Measurements from ENCODE around the gene CHST15.
"Not testable (repeated sequence)": the region's sequence is repeated elsewhere in the genome, so short reads cannot be mapped to it uniquely, and the experiment has no call there.

CHST15 gene

DNA sequence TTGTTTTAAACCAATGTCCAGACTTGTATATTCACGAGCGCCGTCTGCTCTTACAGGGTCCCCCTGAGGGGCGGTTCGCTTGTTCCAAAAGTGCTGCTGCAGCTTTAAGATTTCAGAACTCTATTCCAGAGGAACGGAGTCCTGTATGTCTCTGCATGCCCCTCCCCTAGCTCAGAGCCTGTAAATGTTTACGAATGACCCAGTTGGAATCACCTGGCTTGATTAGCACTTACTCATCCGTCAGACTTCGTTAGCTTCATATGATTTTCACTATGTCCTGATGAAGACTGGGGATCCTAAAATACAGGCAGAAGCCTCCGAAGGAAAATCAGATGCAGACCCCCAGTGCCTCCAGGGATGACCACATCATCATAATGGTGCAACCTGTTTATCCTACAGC lies 4.5 kb upstream of the CHST15 start:
- H3K9me3 ChIP-seq (ENCODE audit: control insufficient read depth, low read length): peaks cover 7% of the 10 kb centered on the region
- no peaks in the 10 kb centered on the region for H3K4me1 ChIP-seq (ENCODE audit: control insufficient read depth, insufficient read depth, low read length, poor library complexity, severe bottlenecking)
- 70 to 78% methylated on average over 10 of the region's 10 CpGs for WGBS, 2 experiments (ENCODE audit: insufficient coverage in 2 of 2)
- H3K4me3 ChIP-seq (ENCODE audit: extremely low read depth, insufficient read depth, low read length, poor library complexity, severe bottlenecking): no peak overlapping the region
- no peak overlapping the region for H3K27ac ChIP-seq (ENCODE audit: low read depth, low read length, severe bottlenecking)
- H3K36me3 ChIP-seq (ENCODE audit: control insufficient read depth, insufficient read depth, low read length): no peaks in the 10 kb centered on the region

DNA sequence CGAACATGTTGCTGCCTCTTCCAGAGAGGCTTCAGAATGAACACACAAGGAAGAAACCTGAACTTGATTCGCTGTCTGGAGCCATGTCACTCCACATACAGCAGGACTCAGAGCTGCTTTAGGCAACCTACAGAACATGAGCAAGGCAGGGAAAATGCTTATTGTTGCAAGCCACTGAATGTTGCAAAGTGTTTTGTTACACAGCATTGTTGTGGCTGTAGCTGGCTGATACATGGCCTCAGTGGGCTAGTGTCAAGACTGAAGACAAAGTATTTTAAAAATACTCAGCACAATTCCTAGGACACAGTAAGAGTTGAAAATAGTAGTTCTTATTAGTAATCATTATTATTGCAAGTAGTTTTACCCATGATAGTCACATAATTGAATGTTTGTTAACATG lies 3.1 kb upstream of the CHST15 start:
- Histone ChIP-seq H3K36me3 (ENCODE audit: control insufficient read depth, insufficient read depth, low read length) (no peaks in the 10 kb centered on the region), H3K9me3 (ENCODE audit: control insufficient read depth, low read length) (peaks cover 7% of the 10 kb centered on the region), H3K4me1 (ENCODE audit: control insufficient read depth, insufficient read depth, low read length, poor library complexity, severe bottlenecking) (no peaks in the 10 kb centered on the region), H3K27ac (ENCODE audit: low read depth, low read length, severe bottlenecking) (no peak overlapping the region), H3K4me3 (ENCODE audit: extremely low read depth, insufficient read depth, low read length, poor library complexity, severe bottlenecking) (no peak overlapping the region)
- 98 to 100% methylated on average over 2 of the region's 2 CpGs for WGBS, 2 experiments (ENCODE audit: insufficient coverage in 2 of 2)

DNA sequence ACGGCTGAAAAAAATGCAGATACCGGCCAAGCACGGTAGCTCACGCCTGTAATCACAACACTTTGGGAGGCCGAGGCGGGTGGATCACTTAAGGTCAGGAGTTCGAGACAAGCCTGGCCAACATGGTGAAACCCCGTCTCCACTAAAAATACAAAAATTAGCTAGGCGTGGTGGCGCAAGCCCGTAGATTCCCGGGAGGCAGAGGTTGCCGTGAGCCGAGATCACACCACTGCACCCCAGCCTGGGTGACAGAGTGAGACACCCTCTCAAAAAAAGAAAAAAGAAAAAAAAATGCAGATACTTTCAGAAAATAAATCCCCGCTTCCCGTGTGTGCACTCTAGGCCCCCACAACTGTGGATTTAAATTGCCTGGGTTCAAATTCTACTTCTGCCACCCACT lies 2.4 kb upstream of the CHST15 start:
- not testable (repeated sequence) for H3K27ac ChIP-seq (ENCODE audit: low read depth, low read length, severe bottlenecking); H3K9me3 ChIP-seq (ENCODE audit: control insufficient read depth, low read length); H3K36me3 ChIP-seq (ENCODE audit: control insufficient read depth, insufficient read depth, low read length); H3K4me3 ChIP-seq (ENCODE audit: extremely low read depth, insufficient read depth, low read length, poor library complexity, severe bottlenecking); H3K4me1 ChIP-seq (ENCODE audit: control insufficient read depth, insufficient read depth, low read length, poor library complexity, severe bottlenecking)
- WGBS, 2 experiments (ENCODE audit: insufficient coverage in 2 of 2): 85 to 89% methylated on average over 14 to 16 of the region's 16 CpGs

DNA sequence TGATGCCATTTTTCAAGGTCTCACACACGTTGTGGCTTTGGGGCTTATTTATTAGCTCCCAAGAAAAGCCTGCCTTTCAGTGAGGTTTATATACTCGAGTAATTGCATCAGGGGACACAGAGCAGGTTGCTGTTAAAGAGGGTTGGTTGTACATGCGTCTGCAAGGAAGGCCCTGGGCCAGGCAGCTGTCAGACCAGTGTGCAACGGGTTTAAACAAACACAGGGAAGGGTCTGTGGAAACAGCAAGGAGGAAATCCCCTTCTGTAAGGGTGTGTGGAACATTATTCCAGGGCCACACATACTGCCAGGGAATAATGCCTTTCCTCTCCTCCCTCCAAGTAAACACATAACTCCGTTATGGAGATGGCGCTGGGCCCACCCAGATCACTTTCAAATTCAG lies 1.7 kb upstream of the CHST15 start:
- Histone ChIP-seq H3K4me1 (ENCODE audit: control insufficient read depth, insufficient read depth, low read length, poor library complexity, severe bottlenecking) (no peaks in the 10 kb centered on the region), H3K4me3 (ENCODE audit: extremely low read depth, insufficient read depth, low read length, poor library complexity, severe bottlenecking) (no peak overlapping the region), H3K36me3 (ENCODE audit: control insufficient read depth, insufficient read depth, low read length) (no peaks in the 10 kb centered on the region), H3K9me3 (ENCODE audit: control insufficient read depth, low read length) (peaks cover 7% of the 10 kb centered on the region), H3K27ac (ENCODE audit: low read depth, low read length, severe bottlenecking) (no peak overlapping the region)
- WGBS, 2 experiments (ENCODE audit: insufficient coverage in 2 of 2): 75 to 78% methylated on average over 6 of the region's 6 CpGs

GRCh38 chr10:124094419-124094785 lies 1.0 kb upstream of the CHST15 start:
- Histone ChIP-seq H3K9me3 (ENCODE audit: control insufficient read depth, low read length) (peaks cover 7% of the 10 kb centered on the region), H3K36me3 (ENCODE audit: control insufficient read depth, insufficient read depth, low read length) (no peaks in the 10 kb centered on the region), H3K4me3 (ENCODE audit: extremely low read depth, insufficient read depth, low read length, poor library complexity, severe bottlenecking) (no peak overlapping the region), H3K4me1 (ENCODE audit: control insufficient read depth, insufficient read depth, low read length, poor library complexity, severe bottlenecking) (no peaks in the 10 kb centered on the region), H3K27ac (ENCODE audit: low read depth, low read length, severe bottlenecking) (no peak overlapping the region)
- WGBS, 2 experiments (ENCODE audit: insufficient coverage in 2 of 2): 63 to 68% methylated on average over 10 of the region's 11 CpGs

DNA sequence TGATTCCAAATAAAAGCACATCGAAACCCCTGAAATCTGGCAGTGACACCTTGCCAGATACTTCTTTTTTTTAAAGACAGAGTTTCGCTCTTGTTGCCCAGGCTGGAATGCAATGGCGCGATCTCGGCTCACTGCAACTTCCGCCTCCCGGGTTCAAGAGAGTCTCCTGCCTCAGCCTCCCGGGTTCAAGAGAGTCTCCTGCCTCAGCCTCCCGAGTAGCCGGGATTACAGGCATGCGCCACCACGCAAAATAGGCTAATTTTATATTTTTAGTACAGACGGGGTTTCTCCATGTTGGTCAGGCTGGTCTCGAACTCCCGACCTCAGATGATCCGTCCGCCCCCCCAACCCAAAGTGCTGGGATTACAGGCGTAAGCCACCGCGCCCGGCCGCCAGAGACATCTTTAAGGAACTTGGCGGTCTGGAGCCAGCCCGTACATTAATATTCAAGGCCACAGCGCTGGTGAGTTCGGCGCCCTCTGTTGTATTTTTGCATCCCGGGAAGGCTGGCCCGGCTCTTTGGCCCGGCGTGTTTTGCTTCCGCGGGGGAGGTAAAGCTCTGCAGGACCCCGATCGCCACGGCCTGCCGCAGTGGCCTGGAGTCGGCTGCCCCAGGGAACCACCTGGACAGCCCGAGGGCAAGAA lies 498 bp upstream of the CHST15 start:
- not testable (repeated sequence) for H3K27ac ChIP-seq (ENCODE audit: low read depth, low read length, severe bottlenecking)
- WGBS, 2 experiments (ENCODE audit: insufficient coverage in 2 of 2): 14 to 15% methylated on average over 37 to 39 of the region's 39 CpGs

DNA sequence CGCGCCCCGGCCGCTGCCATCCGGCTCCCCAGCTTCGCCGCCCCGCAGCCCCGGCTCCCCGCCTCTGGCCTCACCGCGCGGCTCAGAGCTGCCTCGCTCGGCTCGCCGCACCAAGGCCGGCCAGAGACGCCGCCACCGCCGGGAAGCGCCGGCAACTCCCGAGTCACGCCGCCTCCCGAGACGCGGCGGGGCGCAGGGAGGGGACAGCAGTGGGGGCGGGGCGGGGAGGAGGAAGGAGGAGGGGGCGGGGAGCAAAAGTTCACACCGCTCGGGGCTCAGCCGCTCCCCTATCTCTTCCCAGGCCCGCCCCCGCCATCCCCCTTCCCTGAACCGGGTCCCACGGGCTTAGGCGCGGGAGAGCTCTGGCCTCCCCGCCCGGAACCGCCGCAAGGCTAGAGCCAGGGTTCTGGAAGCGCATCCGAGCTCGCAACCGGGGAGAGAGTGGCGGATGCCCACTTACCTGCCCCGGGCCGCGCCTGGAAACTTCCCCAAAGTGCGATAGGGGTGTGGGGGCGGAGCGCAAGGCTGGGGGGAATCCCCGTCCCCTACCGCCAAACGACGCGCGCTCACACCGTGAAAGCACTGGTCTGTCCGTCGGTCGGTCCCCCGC lies 1.0 kb downstream of the CHST15 start:
- no peaks in the 10 kb centered on the region for H3K36me3 ChIP-seq (ENCODE audit: control insufficient read depth, insufficient read depth, low read length)
- H3K9me3 ChIP-seq (ENCODE audit: control insufficient read depth, low read length): peaks cover 7% of the 10 kb centered on the region
- H3K4me3 ChIP-seq (ENCODE audit: extremely low read depth, insufficient read depth, low read length, poor library complexity, severe bottlenecking): peak overlapping the region; percentile 60
- 0 to 1% methylated on average over 24 to 27 of the region's 70 CpGs for WGBS, 2 experiments (ENCODE audit: insufficient coverage in 2 of 2)
- no peaks in the 10 kb centered on the region for H3K4me1 ChIP-seq (ENCODE audit: control insufficient read depth, insufficient read depth, low read length, poor library complexity, severe bottlenecking)
- H3K27ac ChIP-seq (ENCODE audit: low read depth, low read length, severe bottlenecking): no peak overlapping the region

More for the DNA sequence above, 498 bp upstream of the CHST15 start:
- not testable (repeated sequence) for H3K9me3 ChIP-seq (ENCODE audit: control insufficient read depth, low read length); H3K36me3 ChIP-seq (ENCODE audit: control insufficient read depth, insufficient read depth, low read length); H3K4me1 ChIP-seq (ENCODE audit: control insufficient read depth, insufficient read depth, low read length, poor library complexity, severe bottlenecking)
- H3K4me3 ChIP-seq (ENCODE audit: extremely low read depth, insufficient read depth, low read length, poor library complexity, severe bottlenecking): peak overlapping the region; percentile 60

DNA sequence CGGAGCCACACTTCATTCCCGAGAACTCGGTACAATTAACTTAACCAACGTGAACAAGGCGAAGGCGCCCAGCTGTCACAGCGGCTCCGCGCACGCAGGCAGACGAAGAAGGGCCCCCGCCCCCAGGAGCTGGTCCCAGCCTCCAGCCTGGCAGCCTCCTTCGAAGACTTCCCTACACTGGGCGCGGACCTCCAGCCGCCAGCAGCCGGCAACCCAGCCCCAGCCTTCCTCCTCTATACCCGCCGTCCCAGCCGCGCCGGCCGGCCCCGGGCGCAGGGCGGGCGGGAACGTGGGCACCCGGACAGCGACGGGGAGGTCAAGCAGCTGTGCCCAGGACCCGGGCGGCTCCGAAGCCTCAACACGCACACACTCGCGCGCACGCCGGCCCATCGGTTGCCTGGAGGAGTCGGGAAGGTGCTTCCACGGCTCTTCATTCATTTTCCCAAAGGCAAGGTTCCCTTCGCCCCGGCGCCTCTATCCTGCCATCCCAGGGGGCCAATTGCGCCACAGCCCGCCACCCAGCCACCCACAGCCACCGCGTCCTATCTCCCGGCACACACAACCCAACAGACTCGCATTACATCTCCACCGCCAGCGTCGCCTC lies 1.6 kb downstream of the CHST15 start:
- Histone ChIP-seq H3K9me3 (ENCODE audit: control insufficient read depth, low read length) (peaks cover 7% of the 10 kb centered on the region), H3K27ac (ENCODE audit: low read depth, low read length, severe bottlenecking) (no peak overlapping the region)
- 2 to 3% methylated on average over 45 to 47 of the region's 55 CpGs for WGBS, 2 experiments (ENCODE audit: insufficient coverage in 2 of 2)

DNA sequence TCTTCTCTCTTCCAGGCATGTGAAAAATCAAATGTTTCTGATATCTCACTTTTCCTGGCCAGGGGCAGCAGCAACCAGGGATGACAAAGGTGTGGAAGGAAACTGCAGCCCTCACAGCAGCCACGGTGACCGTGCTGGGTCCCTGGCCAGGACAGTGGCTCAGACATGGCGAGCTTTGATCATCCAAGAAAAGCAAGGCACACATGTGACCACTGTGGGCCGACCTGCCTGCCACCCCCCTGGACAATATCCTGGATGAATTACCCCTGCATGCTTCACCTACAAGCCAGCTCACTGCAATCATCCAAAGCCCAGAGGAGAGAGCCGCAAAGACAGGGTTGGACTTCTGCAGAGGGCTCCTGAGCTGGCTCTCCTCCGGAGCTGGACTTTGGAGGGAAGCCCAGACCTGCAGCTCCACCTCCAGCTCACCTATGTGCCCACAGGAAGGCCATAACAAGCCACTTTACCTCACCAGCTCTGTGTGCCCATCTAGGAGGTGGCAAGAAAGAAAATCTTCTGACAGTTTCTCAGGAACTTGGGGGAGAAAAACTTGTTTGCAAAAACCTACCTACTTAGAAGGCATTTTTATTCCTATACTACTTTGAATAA lies 2.7 kb downstream of the CHST15 start:
- H3K9me3 ChIP-seq (ENCODE audit: control insufficient read depth, low read length): no peaks in the 10 kb centered on the region
- H3K4me3 ChIP-seq (ENCODE audit: extremely low read depth, insufficient read depth, low read length, poor library complexity, severe bottlenecking): no peak overlapping the region
- H3K36me3 ChIP-seq (ENCODE audit: control insufficient read depth, insufficient read depth, low read length): no peaks in the 10 kb centered on the region
- H3K27ac ChIP-seq (ENCODE audit: low read depth, low read length, severe bottlenecking): no peak overlapping the region
- WGBS, 2 experiments (ENCODE audit: insufficient coverage in 2 of 2): 86 to 95% methylated on average over 4 to 5 of the region's 6 CpGs
- H3K4me1 ChIP-seq (ENCODE audit: control insufficient read depth, insufficient read depth, low read length, poor library complexity, severe bottlenecking): no peaks in the 10 kb centered on the region

More for the DNA sequence above, 1.6 kb downstream of the CHST15 start:
- Histone ChIP-seq H3K4me3 (ENCODE audit: extremely low read depth, insufficient read depth, low read length, poor library complexity, severe bottlenecking) (peak overlapping the region; percentile 60), H3K4me1 (ENCODE audit: control insufficient read depth, insufficient read depth, low read length, poor library complexity, severe bottlenecking) (no peaks in the 10 kb centered on the region), H3K36me3 (ENCODE audit: control insufficient read depth, insufficient read depth, low read length) (no peaks in the 10 kb centered on the region)

- H3K36me3 ChIP-seq (ENCODE audit: control insufficient read depth, insufficient read depth, low read length): no peaks in the 10 kb centered on the region
- H3K4me3 ChIP-seq (ENCODE audit: extremely low read depth, insufficient read depth, low read length, poor library complexity, severe bottlenecking): no peak overlapping the region
- no peak overlapping the region for H3K27ac ChIP-seq (ENCODE audit: low read depth, low read length, severe bottlenecking)
- no peaks in the 10 kb centered on the region for H3K4me1 ChIP-seq (ENCODE audit: control insufficient read depth, insufficient read depth, low read length, poor library complexity, severe bottlenecking)
- WGBS, 2 experiments (ENCODE audit: insufficient coverage in 2 of 2): 91 to 94% methylated on average over 5 of the region's 5 CpGs
- H3K9me3 ChIP-seq (ENCODE audit: control insufficient read depth, low read length): no peaks in the 10 kb centered on the region
These were observed 3.5 kb downstream of the CHST15 start for GRCh38 chr10:124089859-124090258.

- 82 to 90% methylated on average over 1 of the region's 2 CpGs for whole genome bisulfite sequencing, 2 experiments (ENCODE audit: insufficient coverage in 2 of 2)
- no peaks in the 10 kb centered on the region for H3K36me3 ChIP-seq (ENCODE audit: control insufficient read depth, insufficient read depth, low read length)
- no peak overlapping the region for H3K27ac ChIP-seq (ENCODE audit: low read depth, low read length, severe bottlenecking)
- no peaks in the 10 kb centered on the region for H3K9me3 ChIP-seq (ENCODE audit: control insufficient read depth, low read length)
- no peak overlapping the region for H3K4me3 ChIP-seq (ENCODE audit: extremely low read depth, insufficient read depth, low read length, poor library complexity, severe bottlenecking)
- no peaks in the 10 kb centered on the region for H3K4me1 ChIP-seq (ENCODE audit: control insufficient read depth, insufficient read depth, low read length, poor library complexity, severe bottlenecking)
These were observed 4.5 kb downstream of the CHST15 start for GRCh38 chr10:124088915-124089314.
